Activated CD8-positive, alpha-beta memory T cell treated with anti-CD3 and anti-CD28 coated beads, Interleukin-2, amount 50 U/mL, for 4 hours (primary cell): ENCODE data around the gene CCDC92B.
"Not testable (repeated sequence)": the region's sequence is repeated elsewhere in the genome, so short reads cannot be mapped to it uniquely, and the experiment has no call there.

Experiments
- DNase-seq: peaks from one replicate; pipeline ENCODE4 v3.0.0-alpha.2; 2020

The CCDC92B gene

GRCh38 chr17:2749058-2749783, at the start of gene CCDC92B:
TSS of gene CCDC92B (minus strand) at chr17:2749652. CDS start at chr17:2735145, 14,507 bp downstream.
- no peak for DNase-seq

GRCh38 chr17:2798678-2799077, 49.2 kb upstream of the CCDC92B start:
- no peak for DNase-seq

GRCh38 chr17:2798188-2798587, 48.7 kb upstream of the CCDC92B start:
- no peak for DNase-seq

- no peak for DNase-seq
Measured at GRCh38 chr17:2797637-2798036, 48.2 kb upstream of the CCDC92B start.

GRCh38 chr17:2797226-2797625, 47.8 kb upstream of the CCDC92B start:
- DNase-seq, result no peak

GRCh38 chr17:2796164-2797125, 47.0 kb upstream of the CCDC92B start, which contains the start of gene RAP1GAP2:
TSS of gene RAP1GAP2 (plus strand) at chr17:2796438. CDS start at chr17:2796528, 90 bp downstream.
- peak; percentile 52 for DNase-seq

GRCh38 chr17:2795441-2796163, 46.1 kb upstream of the CCDC92B start:
- DNase-seq, result no peak

- no peak for DNase-seq
Measured at GRCh38 chr17:2794111-2794803, 44.8 kb upstream of the CCDC92B start.

- DNase-seq, result peak; percentile 73
Measured at GRCh38 chr17:2792366-2793169, 43.1 kb upstream of the CCDC92B start.

GRCh38 chr17:2789700-2790099, 40.2 kb upstream of the CCDC92B start:
- DNase-seq, result no peak

GRCh38 chr17:2786176-2786881, 36.9 kb upstream of the CCDC92B start:
- peak; percentile 91 for DNase-seq

- DNase-seq, result not testable (repeated sequence)
Measured at GRCh38 chr17:2785376-2785775, 35.9 kb upstream of the CCDC92B start.

- no peak for DNase-seq
Measured at GRCh38 chr17:2784864-2785263, 35.4 kb upstream of the CCDC92B start.

- no peak for DNase-seq
Measured at GRCh38 chr17:2783310-2784030, 34.0 kb upstream of the CCDC92B start.

- DNase-seq, result no peak
Measured at GRCh38 chr17:2782055-2782454, 32.6 kb upstream of the CCDC92B start.

- DNase-seq, result not testable (repeated sequence)
Measured at GRCh38 chr17:2781598-2781997, 32.1 kb upstream of the CCDC92B start.

- DNase-seq, result no peak
Measured at GRCh38 chr17:2780931-2781454, 31.5 kb upstream of the CCDC92B start.

- DNase-seq, result no peak
Measured at GRCh38 chr17:2780256-2780655, 30.8 kb upstream of the CCDC92B start.

- no peak for DNase-seq
Measured at GRCh38 chr17:2779545-2779944, 30.1 kb upstream of the CCDC92B start.

GRCh38 chr17:2778489-2778888, 29.0 kb upstream of the CCDC92B start:
- no peak for DNase-seq
